WTC11 (cell line): ENCODE data around the gene GCHFR. TPM values are rescaled to one million over a fixed set of nuclear protein-coding genes. Genes with fewer than 3 reads are reported as not detected.

Experiments used
- ATAC-seq: fragments of 200-7000 bp; cut with Tn5 transposase; 2 replicates; pipeline ENCODE4 v1.10.0; 2021; ENCODE audit warnings: mild to moderate bottlenecking, moderate library complexity
- CTCF ChIA-PET: fragments of 300-600 bp; sonication (Branson Sonifier 250); formaldehyde crosslinking; loops from one replicate; lab custom pipeline; 2021; ENCODE audit warnings: antibody characterized with exemption; lab: Charles Lee
- POLR2A ChIA-PET: fragments of 350-600 bp; sonication (Branson Sonifier 250); formaldehyde crosslinking; loops from one replicate; lab custom pipeline; 2021; ENCODE audit warnings: antibody characterized with exemption; lab: Charles Lee
- DNase-seq: peaks from one replicate; pipeline ENCODE4 v3.0.0; 2021; ENCODE audit warnings: low spot score
- H3K27ac Mint-ChIP-seq: 2 replicates; pipeline ENCODE4 v1.8.0; 2021; ENCODE audit warnings: mixed read lengths
- H3K27me3 Mint-ChIP-seq: 2 replicates; pipeline ENCODE4 v1.8.0; 2021; ENCODE audit warnings: low read depth, mild to moderate bottlenecking, moderate library complexity, mixed read lengths
- H3K36me3 Mint-ChIP-seq: 2 replicates; pipeline ENCODE4 v1.8.0; 2021; ENCODE audit warnings: mixed read lengths
- H3K4me1 Mint-ChIP-seq: 2 replicates; pipeline ENCODE4 v1.8.0; 2022; ENCODE audit warnings: mixed read lengths
- H3K4me3 Mint-ChIP-seq: 2 replicates; pipeline ENCODE4 v1.8.0; 2021; ENCODE audit warnings: mild to moderate bottlenecking, moderate library complexity, mixed read lengths
- H3K9me3 Mint-ChIP-seq: 2 replicates; pipeline ENCODE4 v1.8.0; 2021; ENCODE audit warnings: mixed read lengths
- ATF1 ChIP-seq: sonication (generic); formaldehyde crosslinking; IDR thresholded peaks from 2 replicates; pipeline ENCODE4 v1.8.1; 2023; ENCODE audit warnings: mild to moderate bottlenecking, moderate library complexity, missing genetic modification reagents
- ATF3 ChIP-seq: sonication (generic); formaldehyde crosslinking; conservative IDR thresholded peaks from 2 replicates; pipeline ENCODE4 v1.8.1; 2022; ENCODE audit warnings: mild to moderate bottlenecking, missing genetic modification reagents
- ATF6 ChIP-seq: sonication (generic); formaldehyde crosslinking; IDR thresholded peaks from 2 replicates; pipeline ENCODE4 v1.8.1; 2023; ENCODE audit warnings: mild to moderate bottlenecking, missing genetic modification reagents
- CREB1 ChIP-seq: sonication (generic); formaldehyde crosslinking; IDR thresholded peaks from 2 replicates; pipeline ENCODE4 v1.8.0; 2023; ENCODE audit warnings: mild to moderate bottlenecking, missing genetic modification reagents
- ETV6 ChIP-seq: sonication (generic); formaldehyde crosslinking; IDR thresholded peaks from 2 replicates; pipeline ENCODE4 v1.8.1; 2022; ENCODE audit warnings: mild to moderate bottlenecking, missing genetic modification reagents
- FOXP4 ChIP-seq: sonication (generic); formaldehyde crosslinking; IDR thresholded peaks from 2 replicates; pipeline ENCODE4 v1.8.0; 2022; ENCODE audit warnings: mild to moderate bottlenecking, missing genetic modification reagents
- HMGA2 ChIP-seq: fragments of 250-450 bp; sonication (Bioruptor Pico); IDR thresholded peaks from 2 replicates; pipeline ENCODE4 v1.4.0; 2021; ENCODE audit warnings: mild to moderate bottlenecking, moderate library complexity
- HMGXB4 ChIP-seq: sonication (generic); formaldehyde crosslinking; IDR thresholded peaks from 2 replicates; pipeline ENCODE4 v1.8.1; 2023; ENCODE audit warnings: mild to moderate bottlenecking, moderate library complexity, missing genetic modification reagents
- IRF2 ChIP-seq: sonication (generic); formaldehyde crosslinking; IDR thresholded peaks from 2 replicates; pipeline ENCODE4 v1.8.0; 2022; ENCODE audit warnings: low read depth, missing genetic modification reagents, borderline replicate concordance
- MYBL2 ChIP-seq: sonication (generic); formaldehyde crosslinking; IDR thresholded peaks from 2 replicates; pipeline ENCODE4 v1.8.1; 2023; ENCODE audit warnings: mild to moderate bottlenecking, moderate library complexity, missing genetic modification reagents
- NFE2L1 ChIP-seq: sonication (generic); formaldehyde crosslinking; IDR thresholded peaks from 2 replicates; pipeline ENCODE4 v1.8.1; 2023; ENCODE audit warnings: missing genetic modification reagents
- NFYB ChIP-seq: sonication (generic); formaldehyde crosslinking; conservative IDR thresholded peaks from 2 replicates; pipeline ENCODE4 v1.8.0; 2022; ENCODE audit warnings: low read depth, missing genetic modification reagents
- PREB ChIP-seq: sonication (generic); formaldehyde crosslinking; IDR thresholded peaks from 2 replicates; pipeline ENCODE4 v1.8.1; 2022; ENCODE audit warnings: mild to moderate bottlenecking, missing genetic modification reagents, moderate library complexity, borderline replicate concordance
- SOX15 ChIP-seq: fragments of 250-450 bp; sonication (Bioruptor Pico); IDR thresholded peaks from 2 replicates; pipeline ENCODE4 v1.9.0; 2021; ENCODE audit warnings: mild to moderate bottlenecking
- STAT6 ChIP-seq: sonication (generic); formaldehyde crosslinking; conservative IDR thresholded peaks from 2 replicates; pipeline ENCODE4 v1.8.1; 2023; ENCODE audit warnings: mild to moderate bottlenecking, low read depth, missing genetic modification reagents, moderate library complexity
- TEAD4 ChIP-seq: sonication (generic); formaldehyde crosslinking; IDR thresholded peaks from 2 replicates; pipeline ENCODE4 v1.8.0; 2022; ENCODE audit warnings: mild to moderate bottlenecking, missing genetic modification reagents
- USF1 ChIP-seq: sonication (generic); formaldehyde crosslinking; IDR thresholded peaks from 2 replicates; pipeline ENCODE4 v1.8.0; 2022; ENCODE audit warnings: mild to moderate bottlenecking, missing genetic modification reagents
- ZBTB43 ChIP-seq: sonication (generic); formaldehyde crosslinking; IDR thresholded peaks from 2 replicates; pipeline ENCODE4 v1.8.1; 2023; ENCODE audit warnings: mild to moderate bottlenecking, missing genetic modification reagents
- ZNF423 ChIP-seq: fragments of 250-450 bp; sonication (Bioruptor Pico); IDR thresholded peaks from 2 replicates; pipeline ENCODE4 v2.1.2; 2022; ENCODE audit warnings: mild to moderate bottlenecking, moderate library complexity
- ZNF671 ChIP-seq: fragments of 250-450 bp; sonication (Bioruptor Pico); IDR thresholded peaks from 2 replicates; pipeline ENCODE4 v1.8.0; 2021; ENCODE audit warnings: mild to moderate bottlenecking
- total RNA-seq: library from RNA; stranded (reverse); gene quantifications from 3 replicates; pipeline ENCODE4 v1.2.3, GENCODE V29; 2021

The GCHFR gene
- total RNA-seq, 1 experiment from 2014 or later, result 42.3 TPM

GRCh38 chr15:40796512-40796911 lies 32.6 kb downstream of the GCHFR start (continued):
- TF ChIP-seq IRF2 (CRISPR knock-in tag) (no peak), NFE2L1 (CRISPR knock-in tag) (no peak)

GRCh38 chr15:40799523-40799922 lies 35.7 kb downstream of the GCHFR start:
- no peak for DNase-seq
- POLR2A ChIA-PET, result no interaction called here
- H3K27me3 Mint-ChIP-seq, result no peaks in the 10 kb centered on the region
- TF ChIP-seq USF1 (CRISPR knock-in tag) (no peak), STAT6 (CRISPR knock-in tag) (no peak), MYBL2 (no peak), ZBTB43 (CRISPR knock-in tag) (no peak), TEAD4 (CRISPR knock-in tag) (no peak), ATF3 (CRISPR knock-in tag) (no peak), ZNF671 (CRISPR knock-in tag) (no peak), ATF6 (CRISPR knock-in tag) (no peak), CREB1 (no peak), HMGA2 (CRISPR knock-in tag) (no peak), PREB (CRISPR knock-in tag) (no peak)
- H3K4me3 Mint-ChIP-seq, result no peak overlapping the region
- peaks cover 8% of the 10 kb centered on the region for H3K36me3 Mint-ChIP-seq
- CTCF ChIA-PET, result interaction anchor here (0.9 to 1.6 kb wide), 2 partner anchors 10 to 74 kb away, joined by 3 read pairs; no protein-coding TSS in a partner anchor
- no peaks in the 10 kb centered on the region for H3K9me3 Mint-ChIP-seq
- H3K4me1 Mint-ChIP-seq, result peaks cover 53% of the 10 kb centered on the region
- ATAC-seq, result no peak
- peak overlapping the region; percentile 7 for H3K27ac Mint-ChIP-seq

- no peaks in the 10 kb centered on the region for H3K9me3 Mint-ChIP-seq
- no peak overlapping the region for H3K4me3 Mint-ChIP-seq
- H3K27ac Mint-ChIP-seq, result no peak overlapping the region
- H3K27me3 Mint-ChIP-seq, result no peaks in the 10 kb centered on the region
- peaks cover 8% of the 10 kb centered on the region for H3K36me3 Mint-ChIP-seq
- CTCF ChIA-PET, result interaction anchor here (0.6 to 3.1 kb wide), 11 partner anchors 8 to 530 kb away, joined by 3 to 20 read pairs (median 4); partner anchors contain the start of gene GCHFR
- ATAC-seq (no peak), DNase-seq (no peak)
- peaks cover 41% of the 10 kb centered on the region for H3K4me1 Mint-ChIP-seq
- POLR2A ChIA-PET, result interaction anchor here (0.6 kb wide), 1 partner anchor 237 kb away, joined by 6 read pairs; no protein-coding TSS in a partner anchor
- TF ChIP-seq ATF1 (CRISPR knock-in tag), result no peak
- no peak for TF ChIP-seq ETV6 (CRISPR knock-in tag)
- no peak for TF ChIP-seq NFE2L1 (CRISPR knock-in tag)
- no peak for TF ChIP-seq SOX15
- no peak for TF ChIP-seq NFYB (CRISPR knock-in tag)
- no peak for TF ChIP-seq HMGXB4 (CRISPR knock-in tag)
- TF ChIP-seq FOXP4 (CRISPR knock-in tag), result no peak
- no peak for TF ChIP-seq ZNF423 (CRISPR knock-in tag)
Measured at GRCh38 chr15:40803076-40803475, 39.2 kb downstream of the GCHFR start.
